Trophoblast cell (in vitro differentiated cells and primary cell): ENCODE measurements around the gene FBXW11.

Source experiments
- DNase-seq, 2 donors: peaks; one replicate each; pipeline ENCODE4 v3.0.0-alpha.2; 2016
- H2AFZ ChIP-seq: 2 replicates; pipeline ENCODE4 v1.6.1; 2013; ENCODE audit warnings: low read length, moderate library complexity, mild to moderate bottlenecking; ENCODE audit not compliant: insufficient read depth, poor library complexity
- H2AK5ac ChIP-seq: 2 replicates; pipeline ENCODE4 v1.6.1; 2013; ENCODE audit warnings: mild to moderate bottlenecking, low read length
- H2BK120ac ChIP-seq: 2 replicates; pipeline ENCODE4 v1.6.1; 2013; ENCODE audit warnings: low read length, mild to moderate bottlenecking, moderate library complexity; ENCODE audit not compliant: insufficient read depth, poor library complexity
- H2BK12ac ChIP-seq: 2 replicates; pipeline ENCODE4 v1.6.1; 2013; ENCODE audit warnings: mild to moderate bottlenecking, low read length, moderate library complexity
- H2BK5ac ChIP-seq: 2 replicates; pipeline ENCODE4 v1.6.1; 2013; ENCODE audit warnings: low read length, low read depth, moderate library complexity, mild to moderate bottlenecking; ENCODE audit not compliant: poor library complexity
- H3K14ac ChIP-seq: 2 replicates; pipeline ENCODE4 v1.6.1; 2013; ENCODE audit warnings: mild to moderate bottlenecking, low read length
- H3K18ac ChIP-seq: 2 replicates; pipeline ENCODE4 v1.6.1; 2013; ENCODE audit warnings: mild to moderate bottlenecking, low read length
- H3K23ac ChIP-seq: 2 replicates; pipeline ENCODE4 v1.6.1; 2013; ENCODE audit warnings: low read length
- H3K27ac ChIP-seq: 2 replicates; pipeline ENCODE4 v1.5.1; 2013; ENCODE audit warnings: low read depth, mild to moderate bottlenecking, inconsistent platforms, low read length, moderate library complexity
- H3K27me3 ChIP-seq: 2 replicates; pipeline ENCODE4 v1.6.1; 2013; ENCODE audit warnings: inconsistent platforms, mild to moderate bottlenecking, low read length, moderate library complexity; ENCODE audit not compliant: insufficient read depth
- H3K36me3 ChIP-seq, 2 experiments: 1 replicate in 1 of 2; 2 replicates in 1 of 2; pipeline ENCODE4 v1.6.1; 2013; ENCODE audit warnings: low read length in 2 of 2, mild to moderate bottlenecking in 2 of 2, moderate library complexity in 1 of 2; ENCODE audit not compliant: insufficient read depth in 2 of 2, control insufficient read depth in 1 of 2
- H3K4ac ChIP-seq: 2 replicates; pipeline ENCODE4 v1.6.1; 2013; ENCODE audit warnings: low read depth, mild to moderate bottlenecking, low read length, moderate library complexity
- H3K4me1 ChIP-seq, 2 experiments: 1 replicate in 1 of 2; 2 replicates in 1 of 2; pipeline ENCODE4 v1.6.1; 2013; ENCODE audit warnings: low read length in 2 of 2, mild to moderate bottlenecking in 2 of 2, moderate library complexity in 1 of 2; ENCODE audit not compliant: insufficient read depth in 2 of 2, control insufficient read depth in 1 of 2
- H3K4me2 ChIP-seq: 2 replicates; pipeline ENCODE4 v1.6.1; 2013; ENCODE audit warnings: inconsistent platforms, mild to moderate bottlenecking, low read length, moderate library complexity
- H3K4me3 ChIP-seq: 2 replicates; pipeline ENCODE4 v1.5.1; 2013; ENCODE audit warnings: mild to moderate bottlenecking, low read depth, low read length, inconsistent platforms
- H3K79me1 ChIP-seq: one replicate; pipeline ENCODE4 v1.6.1; 2013; ENCODE audit warnings: low read length
- H3K79me2 ChIP-seq: 2 replicates; pipeline ENCODE4 v1.6.1; 2013; ENCODE audit warnings: low read length, mild to moderate bottlenecking; ENCODE audit not compliant: control insufficient read depth, insufficient read depth, poor library complexity
- H3K9ac ChIP-seq: 2 replicates; pipeline ENCODE4 v1.6.1; 2013; ENCODE audit warnings: mild to moderate bottlenecking, low read length
- H3K9me3 ChIP-seq: 2 replicates; pipeline ENCODE4 v1.6.1; 2013; ENCODE audit warnings: low read depth, mild to moderate bottlenecking, control low read depth, inconsistent platforms, low read length; ENCODE audit not compliant: insufficient read depth
- H4K12ac ChIP-seq: 2 replicates; pipeline ENCODE4 v1.6.1; 2013; ENCODE audit warnings: low read depth, mild to moderate bottlenecking, low read length, moderate library complexity
- H4K8ac ChIP-seq: 2 replicates; pipeline ENCODE4 v1.6.1; 2013; ENCODE audit warnings: low read depth, mild to moderate bottlenecking, low read length, moderate library complexity
- H4K91ac ChIP-seq: one replicate; pipeline ENCODE4 v1.6.1; 2013; ENCODE audit warnings: low read depth, mild to moderate bottlenecking, low read length, moderate library complexity
- whole genome bisulfite sequencing: extraction: QIAGEN DNeasy Blood & Tissue Kit; methylation state at CpG from one replicate; pipeline ENCODE4 v1.1.7; 2013; ENCODE audit warnings: missing lambda C conversion rate; ENCODE audit not compliant: insufficient read length, insufficient coverage; ENCODE audit errors: extremely low coverage; 5-methylcytosine and 5-hydroxymethylcytosine counted together

The FBXW11 gene

GRCh38 chr5:172044631-172045314 is 38.3 kb upstream of the FBXW11 start:
- H3K9ac ChIP-seq: no peak overlapping the region
- H2AFZ ChIP-seq: no peak overlapping the region
- no peak overlapping the region for H3K23ac ChIP-seq
- no peaks in the 10 kb centered on the region for H3K9me3 ChIP-seq
- DNase-seq: no peak
- H2BK5ac ChIP-seq: no peak overlapping the region
- H3K4me2 ChIP-seq: no peak overlapping the region
- H2BK120ac ChIP-seq: no peak overlapping the region
- H4K12ac ChIP-seq: peak overlapping the region; percentile 61
- H2AK5ac ChIP-seq: no peak overlapping the region
- peaks cover 25 to 35% of the 10 kb centered on the region in 2 experiments for H3K36me3 ChIP-seq
- no peaks in the 10 kb centered on the region for H3K79me1 ChIP-seq
- no peak overlapping the region for H4K8ac ChIP-seq
- no peak overlapping the region for H4K91ac ChIP-seq
- H3K4ac ChIP-seq: no peak overlapping the region
- H3K4me1 ChIP-seq: no peaks in the 10 kb centered on the region
- H3K4me3 ChIP-seq: no peak overlapping the region
- no peak overlapping the region for H3K18ac ChIP-seq
- H3K79me2 ChIP-seq: no peaks in the 10 kb centered on the region
- no peak overlapping the region for H2BK12ac ChIP-seq
- no peak overlapping the region for H3K14ac ChIP-seq
- H3K27ac ChIP-seq: no peak overlapping the region
- no peaks in the 10 kb centered on the region for H3K27me3 ChIP-seq
- no CpG with 5 or more reads among the region's 14 CpGs for WGBS

DNA sequence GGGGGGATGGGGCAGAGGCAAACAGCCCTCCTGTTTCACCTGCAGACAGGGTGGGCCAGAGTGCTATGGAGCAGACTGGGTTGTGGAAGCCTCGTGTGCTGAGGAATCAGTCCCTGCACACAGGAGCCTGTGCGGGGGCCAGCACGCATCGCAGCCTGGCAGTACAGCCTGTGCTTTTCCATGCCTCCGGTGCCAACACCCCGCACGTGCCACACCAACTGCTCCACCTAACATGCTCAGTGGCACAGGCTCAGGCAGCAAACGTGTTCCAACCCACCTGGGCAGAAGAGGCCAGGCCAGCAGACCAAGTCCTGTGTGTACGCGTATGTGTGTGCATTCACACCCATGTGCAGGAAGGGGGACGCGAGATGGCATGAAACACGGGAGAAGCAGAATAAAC is 37.4 kb upstream of the FBXW11 start:
- Histone ChIP-seq H3K27ac (no peak overlapping the region), H2AK5ac (no peak overlapping the region), H4K91ac (no peak overlapping the region), H3K4ac (no peak overlapping the region), H3K4me1 (no peaks in the 10 kb centered on the region), H4K8ac (no peak overlapping the region), H3K14ac (no peak overlapping the region), H2BK120ac (no peak overlapping the region), H3K79me1 (no peaks in the 10 kb centered on the region), H3K4me2 (no peak overlapping the region), H3K18ac (no peak overlapping the region), H3K79me2 (no peaks in the 10 kb centered on the region), H3K23ac (no peak overlapping the region), H4K12ac (no peak overlapping the region), H3K4me3 (peak overlapping the region; percentile 39), H2BK5ac (no peak overlapping the region), H3K9me3 (no peaks in the 10 kb centered on the region), H3K36me3 (peaks cover 19 to 30% of the 10 kb centered on the region in 2 experiments), H3K27me3 (no peaks in the 10 kb centered on the region), H2AFZ (no peak overlapping the region), H2BK12ac (no peak overlapping the region), H3K9ac (no peak overlapping the region)
- WGBS: no CpG with 5 or more reads among the region's 13 CpGs
- no peak for DNase-seq

DNA sequence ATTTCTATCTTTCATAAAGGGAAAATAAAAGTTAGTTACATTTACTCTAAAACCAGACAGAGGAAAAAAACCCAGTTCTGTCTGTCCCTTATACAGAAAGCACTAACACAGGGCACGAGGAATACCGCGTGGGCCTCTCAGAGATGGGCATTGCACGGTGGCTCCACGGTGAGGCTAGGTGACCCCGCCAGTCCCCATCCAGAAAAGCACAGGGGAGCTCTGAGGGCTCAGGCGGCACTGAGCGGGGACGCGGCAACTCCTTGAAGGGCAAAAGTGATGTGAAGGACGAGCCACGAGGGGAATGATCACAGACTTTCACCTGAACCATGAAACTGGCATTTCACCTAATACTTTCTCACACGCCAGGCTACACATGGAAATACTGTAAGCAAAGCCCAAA is 35.7 kb upstream of the FBXW11 start:
- H3K4me1 ChIP-seq: no peaks in the 10 kb centered on the region
- H3K36me3 ChIP-seq: peaks cover 15 to 16% of the 10 kb centered on the region in 2 experiments

GRCh38 chr5:172038167-172038566 is 31.7 kb upstream of the FBXW11 start:
- no peak overlapping the region for H3K9ac ChIP-seq
- no peak overlapping the region for H3K4me3 ChIP-seq
- no peak overlapping the region for H3K14ac ChIP-seq
- no peak overlapping the region for H3K18ac ChIP-seq
- no peaks in the 10 kb centered on the region for H3K36me3 ChIP-seq
- no peaks in the 10 kb centered on the region for H3K79me1 ChIP-seq
- H3K23ac ChIP-seq: no peak overlapping the region
- H3K4me1 ChIP-seq: no peaks in the 10 kb centered on the region
- no peaks in the 10 kb centered on the region for H3K79me2 ChIP-seq
- no peak overlapping the region for H3K4ac ChIP-seq
- no CpG with 5 or more reads among the region's 3 CpGs for WGBS
- H4K91ac ChIP-seq: no peak overlapping the region
- H2AK5ac ChIP-seq: no peak overlapping the region
- no peak overlapping the region for H2AFZ ChIP-seq
- no peak overlapping the region for H3K4me2 ChIP-seq
- no peaks in the 10 kb centered on the region for H3K27me3 ChIP-seq
- H2BK12ac ChIP-seq: no peak overlapping the region
- H3K9me3 ChIP-seq: no peaks in the 10 kb centered on the region
- peak; percentile 22 to 78 for DNase-seq
- no peak overlapping the region for H2BK5ac ChIP-seq
- no peak overlapping the region for H4K12ac ChIP-seq
- H2BK120ac ChIP-seq: no peak overlapping the region
- no peak overlapping the region for H3K27ac ChIP-seq
- H4K8ac ChIP-seq: no peak overlapping the region

More for the DNA sequence above, 35.7 kb upstream of the FBXW11 start:
- H4K12ac ChIP-seq: no peak overlapping the region
- no peak for DNase-seq
- no peak overlapping the region for H3K9ac ChIP-seq
- H3K23ac ChIP-seq: no peak overlapping the region
- H3K27ac ChIP-seq: no peak overlapping the region
- no CpG with 5 or more reads among the region's 13 CpGs for WGBS
- no peak overlapping the region for H3K4me2 ChIP-seq
- H3K27me3 ChIP-seq: no peaks in the 10 kb centered on the region
- H4K8ac ChIP-seq: no peak overlapping the region
- H2BK5ac ChIP-seq: no peak overlapping the region
- no peaks in the 10 kb centered on the region for H3K9me3 ChIP-seq
- H3K79me1 ChIP-seq: no peaks in the 10 kb centered on the region
- no peaks in the 10 kb centered on the region for H3K79me2 ChIP-seq
- no peak overlapping the region for H3K18ac ChIP-seq
- no peak overlapping the region for H3K14ac ChIP-seq
- no peak overlapping the region for H2AK5ac ChIP-seq
- no peak overlapping the region for H2AFZ ChIP-seq
- no peak overlapping the region for H2BK12ac ChIP-seq
- H3K4me3 ChIP-seq: no peak overlapping the region
- no peak overlapping the region for H4K91ac ChIP-seq
- no peak overlapping the region for H2BK120ac ChIP-seq
- no peak overlapping the region for H3K4ac ChIP-seq
